VCaP (cell line): ENCODE measurements around the gene WWC2.
"Not testable (repeated sequence)": the region's sequence is repeated elsewhere in the genome, so short reads cannot be mapped to it uniquely, and the experiment has no call there.

Experiments used
- H3K27ac ChIP-seq: fragments of 450-650 bp; 2 replicates; pipeline ENCODE4 v1.5.1; 2017
- CTCF ChIP-seq: fragments of 450-650 bp; conservative IDR thresholded peaks from 2 replicates; pipeline ENCODE4 v1.5.1; 2017; ENCODE audit warnings: mild to moderate bottlenecking, moderate library complexity

The WWC2 gene

GRCh38 chr4:183142571-183143550 is 43.8 kb downstream of the WWC2 start:
- no peak overlapping the region for H3K27ac ChIP-seq
- no peak for TF ChIP-seq CTCF

GRCh38 chr4:183144787-183145186 is 45.7 kb downstream of the WWC2 start:
- H3K27ac ChIP-seq, result no peak overlapping the region

GRCh38 chr4:183145773-183146172 is 46.7 kb downstream of the WWC2 start:
- H3K27ac ChIP-seq, result no peak overlapping the region
- no peak for TF ChIP-seq CTCF

More at GRCh38 chr4:183144787-183145186, 45.7 kb downstream of the WWC2 start:
- no peak for TF ChIP-seq CTCF

DNA sequence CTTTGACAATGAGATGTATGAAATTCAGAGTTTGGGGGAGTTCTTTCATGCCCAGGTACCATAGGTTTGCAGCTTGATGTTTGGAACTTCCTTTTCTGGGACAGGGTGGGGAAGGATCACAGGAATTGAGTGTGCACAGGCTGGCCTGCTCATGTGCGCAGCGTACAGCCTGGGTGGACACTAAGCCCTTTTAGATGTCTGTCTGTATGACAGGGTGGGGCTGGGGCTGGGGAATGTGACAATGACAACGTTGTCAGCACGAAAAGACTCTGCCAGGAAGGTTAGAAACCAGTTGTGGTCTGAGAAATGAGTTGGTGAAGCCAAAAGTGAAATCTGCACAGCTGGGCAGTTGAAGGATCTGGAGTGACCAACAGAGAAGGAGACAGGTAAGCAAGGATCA is 47.4 kb downstream of the WWC2 start:
- no peak overlapping the region for H3K27ac ChIP-seq
- TF ChIP-seq CTCF, result no peak

- TF ChIP-seq CTCF, result no peak
- no peak overlapping the region for H3K27ac ChIP-seq
Measured at GRCh38 chr4:183147196-183147595, 48.1 kb downstream of the WWC2 start.

DNA sequence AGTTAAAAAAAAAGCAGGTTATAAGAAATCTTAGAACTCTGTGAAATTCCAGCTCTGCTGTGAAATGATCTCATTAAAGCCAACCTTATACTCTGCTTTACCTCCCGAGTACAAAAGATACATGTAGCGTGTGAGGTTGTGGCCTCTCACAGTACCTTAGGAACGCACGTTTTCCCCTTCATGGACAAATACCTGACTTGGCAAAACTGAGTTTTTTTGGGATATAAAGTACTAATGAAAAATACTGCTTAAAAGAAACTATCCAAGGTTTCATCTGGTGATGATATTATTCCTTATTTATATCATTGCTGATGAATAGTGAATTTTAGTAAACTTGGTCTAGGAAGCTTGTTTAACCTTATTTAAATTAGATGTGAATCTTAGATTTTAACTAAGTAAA is 48.9 kb downstream of the WWC2 start:
- TF ChIP-seq CTCF, result no peak
- no peak overlapping the region for H3K27ac ChIP-seq

DNA sequence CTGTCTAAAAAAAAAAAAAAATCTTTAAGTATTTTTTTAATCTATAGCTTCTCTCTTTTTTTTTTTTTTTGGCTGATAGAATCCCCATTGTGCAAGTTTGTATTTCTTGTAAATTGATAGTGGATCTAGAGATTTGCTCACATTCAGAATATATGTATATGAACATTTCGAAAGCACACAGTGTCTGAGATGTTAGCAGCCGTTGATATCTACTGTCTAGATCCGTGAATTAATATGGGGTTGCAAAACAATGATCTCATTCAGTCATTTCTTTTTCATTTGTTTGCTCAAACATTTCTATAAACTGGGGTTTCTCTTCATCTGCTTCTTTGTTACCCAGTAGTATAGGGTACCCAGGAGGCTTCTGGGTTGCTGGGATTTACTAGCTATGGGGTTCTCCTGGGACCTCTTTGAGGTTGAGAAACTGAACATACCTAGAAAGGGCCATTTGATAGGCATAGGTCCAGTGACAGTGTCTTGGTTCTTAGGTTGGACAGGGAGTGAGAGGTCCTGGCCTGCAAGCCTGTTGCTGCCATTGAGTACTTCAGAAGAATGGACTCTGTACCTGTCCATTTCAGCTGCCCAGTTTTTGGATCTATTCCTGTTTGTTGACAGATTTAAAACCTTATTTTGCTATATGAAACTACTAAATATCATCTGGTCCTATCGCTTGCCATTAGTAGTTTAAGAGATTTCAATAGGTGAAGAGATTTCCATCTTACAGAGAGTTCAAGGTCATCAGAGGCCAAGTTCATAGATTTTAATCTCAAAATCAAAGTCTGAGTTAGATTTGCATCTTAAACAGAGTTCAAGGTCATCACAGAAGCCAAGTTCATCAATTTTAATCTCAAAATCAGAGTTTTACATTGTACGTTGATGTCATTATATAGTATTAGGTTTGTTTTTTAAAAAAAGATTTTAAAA is 50.8 kb downstream of the WWC2 start:
- no peak overlapping the region for H3K27ac ChIP-seq
- TF ChIP-seq CTCF, result no peak

GRCh38 chr4:183150664-183151063 is 51.6 kb downstream of the WWC2 start:
- not testable (repeated sequence) for H3K27ac ChIP-seq

GRCh38 chr4:183152232-183152631 is 53.2 kb downstream of the WWC2 start:
- H3K27ac ChIP-seq, result not testable (repeated sequence)
